ENCODE data around the gene CTDSPL. TPM values are rescaled to one million over a fixed set of nuclear protein-coding genes. Genes with fewer than 3 reads are reported as not detected.

Gene CTDSPL
- polyA plus RNA-seq, 1 of the 3 experiments (the other 2 are of a cell fraction): 22.1 TPM

DNA sequence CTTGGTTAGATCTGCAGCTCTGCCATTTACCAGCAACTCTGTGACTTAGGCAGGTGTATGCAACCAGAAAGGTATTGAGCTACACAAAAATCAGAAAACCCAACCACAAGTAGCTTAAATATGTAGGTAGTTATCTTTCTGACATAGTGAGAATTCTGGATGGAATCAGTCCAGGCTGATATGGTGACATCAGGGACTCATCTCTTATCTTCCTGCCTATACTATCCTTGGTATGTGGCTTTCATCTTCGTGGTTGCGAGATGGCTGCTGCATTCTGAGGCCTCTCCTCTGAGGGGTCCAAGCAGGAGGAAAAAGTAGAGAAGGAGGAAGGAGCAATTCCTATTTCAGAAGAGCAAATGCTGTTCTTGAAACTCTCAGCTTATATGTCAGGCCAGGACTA lies 40.0 kb downstream of the CTDSPL start:
- TF ChIP-seq MEF2A (IDR thresholded peaks at IDR 0.05; ENCODE audit: borderline replicate concordance, low read depth) (no peak), EP300 (IDR thresholded peaks at IDR 0.05; ENCODE audit: borderline replicate concordance in 1 of 2, low read depth in 1 of 2, low read length in 1 of 2) (no peak), EZH2phosphoT487 (IDR thresholded peaks at IDR 0.05; ENCODE audit: borderline replicate concordance, low read depth) (no peak), GATA2 (CRISPR knock-in tag; IDR thresholded peaks at IDR 0.05) (no peak)
- TF ChIP-seq, protein P1, sequence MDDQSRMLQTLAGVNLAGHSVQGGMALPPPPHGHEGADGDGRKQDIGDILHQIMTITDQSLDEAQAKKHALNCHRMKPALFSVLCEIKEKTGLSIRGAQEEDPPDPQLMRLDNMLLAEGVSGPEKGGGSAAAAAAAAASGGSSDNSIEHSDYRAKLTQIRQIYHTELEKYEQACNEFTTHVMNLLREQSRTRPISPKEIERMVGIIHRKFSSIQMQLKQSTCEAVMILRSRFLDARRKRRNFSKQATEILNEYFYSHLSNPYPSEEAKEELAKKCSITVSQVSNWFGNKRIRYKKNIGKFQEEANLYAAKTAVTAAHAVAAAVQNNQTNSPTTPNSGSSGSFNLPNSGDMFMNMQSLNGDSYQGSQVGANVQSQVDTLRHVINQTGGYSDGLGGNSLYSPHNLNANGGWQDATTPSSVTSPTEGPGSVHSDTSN (IDR thresholded peaks at IDR 0.05): no peak
- TF ChIP-seq, protein P2, sequence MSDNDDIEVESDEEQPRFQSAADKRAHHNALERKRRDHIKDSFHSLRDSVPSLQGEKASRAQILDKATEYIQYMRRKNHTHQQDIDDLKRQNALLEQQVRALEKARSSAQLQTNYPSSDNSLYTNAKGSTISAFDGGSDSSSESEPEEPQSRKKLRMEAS (IDR thresholded peaks at IDR 0.05; ENCODE audit: low read depth): no peak
- Histone ChIP-seq H3K79me2 (ENCODE audit: insufficient read depth) (peaks cover 45% of the 10 kb centered on the region; the same call in 1 of the 2 replicates), H3F3A (replicated peaks; ENCODE audit: insufficient read depth) (peaks cover 19% of the 10 kb centered on the region), H2AFZ (ENCODE audit: low read depth) (no peak overlapping the region), H3K36me3 (replicated peaks in 1 of 2; ENCODE audit: control insufficient read depth in 1 of 2, insufficient read depth in 2 of 2, low read length in 1 of 2) (peaks cover 0 to 5% of the 10 kb centered on the region in 2 experiments), H3K27me3 (ENCODE audit: insufficient read depth) (no peaks in the 10 kb centered on the region), H3K9ac (no peak overlapping the region), H3K9me3 (no peaks in the 10 kb centered on the region), H3K4me1 (ENCODE audit: control insufficient read depth in 1 of 2, insufficient read depth in 2 of 2, low read depth in 1 of 2, low read length in 1 of 2) (peaks cover 21 to 37% of the 10 kb centered on the region in 2 experiments), H3K4me3 (ENCODE audit: low read depth in 2 of 2, low read length in 1 of 2) (no peak overlapping the region), H3K9me2 (no peaks in the 10 kb centered on the region), H3K27ac (ENCODE audit: low read depth in 2 of 2, low read length in 1 of 2) (no peak overlapping the region), H3K4me2 (no peak overlapping the region), H4K20me1 (ENCODE audit: insufficient read depth) (no peaks in the 10 kb centered on the region; the same call in 1 of the 2 replicates)
- DNase-seq: no peak
- CTCF ChIA-PET: interaction anchor here (0.8 to 2.6 kb wide), 4 partner anchors 11 to 96 kb away, joined by 3 to 8 read pairs (median 4); no protein-coding TSS in a partner anchor
- POLR2A ChIA-PET: no interaction called here
- 100% methylated on average over 2 of the region's 2 CpGs for WGBS (ENCODE audit: low lambda C conversion rate)

DNA sequence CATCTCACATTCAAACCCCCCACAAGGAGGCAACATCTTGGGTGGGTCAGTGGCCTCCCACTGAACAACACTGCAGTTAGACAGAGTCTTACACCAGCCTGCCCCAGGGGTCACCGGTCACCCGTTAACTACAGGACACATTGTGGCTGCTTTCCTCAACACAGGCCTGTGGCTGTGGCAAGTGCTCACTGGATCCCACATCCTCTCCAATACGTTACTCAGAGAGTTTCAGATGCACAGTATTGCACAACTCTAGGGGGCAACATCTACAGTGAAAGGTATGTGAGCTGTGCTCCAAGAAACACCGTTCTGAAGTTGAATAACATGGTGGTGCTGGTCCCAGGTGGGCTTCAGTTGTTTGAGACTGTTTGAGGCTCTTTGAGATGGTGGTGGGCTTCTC lies 41.0 kb downstream of the CTDSPL start:
- peaks cover 49% of the 10 kb centered on the region; the same call in 1 of the 2 replicates for H3K79me2 ChIP-seq (ENCODE audit: insufficient read depth)
- ChIA-PET CTCF (interaction anchor here (1.1 to 2.6 kb wide), 3 partner anchors 45 to 95 kb away, joined by 3 to 8 read pairs (median 5); no protein-coding TSS in a partner anchor), POLR2A (no interaction called here)
- no peaks in the 10 kb centered on the region; the same call in 1 of the 2 replicates for H4K20me1 ChIP-seq (ENCODE audit: insufficient read depth)
- no peak overlapping the region; a peak in 1 of 4 replicates for H3K27ac ChIP-seq (ENCODE audit: low read depth in 2 of 2, low read length in 1 of 2)
- no peak overlapping the region for H2AFZ ChIP-seq (ENCODE audit: low read depth)
- no peak overlapping the region for H3K4me3 ChIP-seq (ENCODE audit: low read depth in 2 of 2, low read length in 1 of 2)
- peaks cover 0 to 5% of the 10 kb centered on the region in 2 experiments for H3K36me3 ChIP-seq (replicated peaks in 1 of 2; ENCODE audit: control insufficient read depth in 1 of 2, insufficient read depth in 2 of 2, low read length in 1 of 2)
- H3K4me2 ChIP-seq: no peak overlapping the region
- no peaks in the 10 kb centered on the region for H3K9me3 ChIP-seq
- peaks cover 26 to 41% of the 10 kb centered on the region in 2 experiments for H3K4me1 ChIP-seq (ENCODE audit: control insufficient read depth in 1 of 2, insufficient read depth in 2 of 2, low read depth in 1 of 2, low read length in 1 of 2)
- DNase-seq: no peak
- 100% methylated on average over 4 of the region's 4 CpGs for WGBS (ENCODE audit: low lambda C conversion rate)
- H3K9ac ChIP-seq: no peak overlapping the region
- no peak for TF ChIP-seq TAF1 (IDR thresholded peaks at IDR 0.05; ENCODE audit: borderline replicate concordance, low read depth, low read length)
- TF ChIP-seq, protein P1 (IDR thresholded peaks at IDR 0.05): no peak
- TF ChIP-seq NRF1 (IDR thresholded peaks at IDR 0.05; ENCODE audit: low read depth, low read length): no peak
- TF ChIP-seq RFX5 (IDR thresholded peaks at IDR 0.05; ENCODE audit: low read length): no peak
- TF ChIP-seq SMC3 (IDR thresholded peaks at IDR 0.05; ENCODE audit: low read depth, low read length): no peak
- TF ChIP-seq FOSL2 (IDR thresholded peaks at IDR 0.05; ENCODE audit: borderline replicate concordance, low read depth): no peak
- TF ChIP-seq, protein P3, sequence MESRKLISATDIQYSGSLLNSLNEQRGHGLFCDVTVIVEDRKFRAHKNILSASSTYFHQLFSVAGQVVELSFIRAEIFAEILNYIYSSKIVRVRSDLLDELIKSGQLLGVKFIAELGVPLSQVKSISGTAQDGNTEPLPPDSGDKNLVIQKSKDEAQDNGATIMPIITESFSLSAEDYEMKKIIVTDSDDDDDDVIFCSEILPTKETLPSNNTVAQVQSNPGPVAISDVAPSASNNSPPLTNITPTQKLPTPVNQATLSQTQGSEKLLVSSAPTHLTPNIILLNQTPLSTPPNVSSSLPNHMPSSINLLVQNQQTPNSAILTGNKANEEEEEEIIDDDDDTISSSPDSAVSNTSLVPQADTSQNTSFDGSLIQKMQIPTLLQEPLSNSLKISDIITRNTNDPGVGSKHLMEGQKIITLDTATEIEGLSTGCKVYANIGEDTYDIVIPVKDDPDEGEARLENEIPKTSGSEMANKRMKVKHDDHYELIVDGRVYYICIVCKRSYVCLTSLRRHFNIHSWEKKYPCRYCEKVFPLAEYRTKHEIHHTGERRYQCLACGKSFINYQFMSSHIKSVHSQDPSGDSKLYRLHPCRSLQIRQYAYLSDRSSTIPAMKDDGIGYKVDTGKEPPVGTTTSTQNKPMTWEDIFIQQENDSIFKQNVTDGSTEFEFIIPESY (IDR thresholded peaks at IDR 0.05; ENCODE audit: borderline replicate concordance, low read depth): no peak
- TF ChIP-seq POLR2AphosphoS5 (IDR thresholded peaks at IDR 0.05; ENCODE audit: low read depth, low read length): no peak
- no peak for TF ChIP-seq EP300 (IDR thresholded peaks at IDR 0.05; ENCODE audit: borderline replicate concordance in 1 of 2, low read depth in 1 of 2, low read length in 1 of 2)
- no peak for TF ChIP-seq FOXM1 (IDR thresholded peaks at IDR 0.05; ENCODE audit: low read depth)
- TF ChIP-seq, protein P2 (IDR thresholded peaks at IDR 0.05; ENCODE audit: low read depth): no peak
- no peak for TF ChIP-seq YY1 (IDR thresholded peaks at IDR 0.05; ENCODE audit: low read depth)
- no peak for TF ChIP-seq FOXJ3 (CRISPR knock-in tag; IDR thresholded peaks at IDR 0.05)
- TF ChIP-seq GABPA (IDR thresholded peaks at IDR 0.05; ENCODE audit: low read depth): no peak
- TF ChIP-seq, protein P4, sequence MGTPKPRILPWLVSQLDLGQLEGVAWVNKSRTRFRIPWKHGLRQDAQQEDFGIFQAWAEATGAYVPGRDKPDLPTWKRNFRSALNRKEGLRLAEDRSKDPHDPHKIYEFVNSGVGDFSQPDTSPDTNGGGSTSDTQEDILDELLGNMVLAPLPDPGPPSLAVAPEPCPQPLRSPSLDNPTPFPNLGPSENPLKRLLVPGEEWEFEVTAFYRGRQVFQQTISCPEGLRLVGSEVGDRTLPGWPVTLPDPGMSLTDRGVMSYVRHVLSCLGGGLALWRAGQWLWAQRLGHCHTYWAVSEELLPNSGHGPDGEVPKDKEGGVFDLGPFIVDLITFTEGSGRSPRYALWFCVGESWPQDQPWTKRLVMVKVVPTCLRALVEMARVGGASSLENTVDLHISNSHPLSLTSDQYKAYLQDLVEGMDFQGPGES (IDR thresholded peaks at IDR 0.05; ENCODE audit: low read depth, low read length): no peak
- no peak for TF ChIP-seq JUND (IDR thresholded peaks at IDR 0.05)
- no peaks in the 10 kb centered on the region for H3K27me3 ChIP-seq (ENCODE audit: insufficient read depth)
- H3F3A ChIP-seq (replicated peaks; ENCODE audit: insufficient read depth): peaks cover 19% of the 10 kb centered on the region
- H3K9me2 ChIP-seq: no peaks in the 10 kb centered on the region

Data from SK-N-SH (cell line).